ENCODE results near the gene FSHR. TPM values are rescaled to one million over a fixed set of nuclear protein-coding genes. Genes with fewer than 3 reads are reported as not detected.

Gene FSHR
- not detected for total RNA-seq

- no peak for DNase-seq
Observed at GRCh38 chr2:49154140-49154539, at the start of gene FSHR. TSS of gene FSHR (minus strand) at chr2:49154515. CDS start at chr2:49154417, 98 bp downstream.

GRCh38 chr2:49199266-49199665 lies 45.0 kb upstream of the FSHR start:
- DNase-seq: no peak

- no peak for DNase-seq
Observed at GRCh38 chr2:49194701-49195100, 40.4 kb upstream of the FSHR start.

GRCh38 chr2:49192036-49192435 lies 37.7 kb upstream of the FSHR start:
- DNase-seq: no peak

GRCh38 chr2:49189512-49190225 lies 35.4 kb upstream of the FSHR start:
- DNase-seq: no peak

GRCh38 chr2:49186050-49186648 lies 31.8 kb upstream of the FSHR start:
- DNase-seq: no peak

GRCh38 chr2:49178656-49179055 lies 24.3 kb upstream of the FSHR start:
- no peak for DNase-seq

- DNase-seq: no peak
Observed at GRCh38 chr2:49177194-49177593, 22.9 kb upstream of the FSHR start.

- no peak for DNase-seq
Observed at GRCh38 chr2:49175831-49176230, 21.5 kb upstream of the FSHR start.

- no peak for DNase-seq
Observed at GRCh38 chr2:49174750-49175149, 20.4 kb upstream of the FSHR start.

GRCh38 chr2:49167131-49167530 lies 12.8 kb upstream of the FSHR start:
- no peak for DNase-seq

GRCh38 chr2:49165662-49166061 lies 11.3 kb upstream of the FSHR start:
- DNase-seq: peak; percentile 27

- no peak for DNase-seq
Observed at GRCh38 chr2:49164729-49165128, 10.4 kb upstream of the FSHR start.

- no peak for DNase-seq
Observed at GRCh38 chr2:49162151-49162550, 7.8 kb upstream of the FSHR start.

- no peak for DNase-seq
Observed at GRCh38 chr2:49154891-49155290, 576 bp upstream of the FSHR start.

GRCh38 chr2:49153252-49153651 lies 1.1 kb downstream of the FSHR start:
- DNase-seq: no peak

GRCh38 chr2:49152824-49153223 lies 1.5 kb downstream of the FSHR start:
- DNase-seq: no peak

GRCh38 chr2:49146401-49146800 lies 7.9 kb downstream of the FSHR start:
- DNase-seq: no peak

- DNase-seq: no peak
Observed at GRCh38 chr2:49131801-49132200, 22.5 kb downstream of the FSHR start.

- DNase-seq: no peak
Observed at GRCh38 chr2:49129034-49129433, 25.3 kb downstream of the FSHR start.

GRCh38 chr2:49123600-49123999 lies 30.7 kb downstream of the FSHR start:
- DNase-seq: no peak

GRCh38 chr2:49122107-49122506 lies 32.2 kb downstream of the FSHR start:
- no peak for DNase-seq

GRCh38 chr2:49113046-49113445 lies 41.3 kb downstream of the FSHR start:
- DNase-seq: no peak

- no peak for DNase-seq
Observed at GRCh38 chr2:49111456-49111855, 42.9 kb downstream of the FSHR start.

All from occipital lobe (tissue), 2 donors.